ENCODE results near the gene BTG1. TPM values are rescaled to one million over a fixed set of nuclear protein-coding genes. Genes with fewer than 3 reads are reported as not detected.
A peak's percentile ranks its signal among the peaks of the same experiment; 100 is the strongest.

The BTG1 gene
- total RNA-seq, 1 experiment from 2014 or later: 14.4 TPM

GRCh38 chr12:92098594-92099380, 46.9 kb downstream of the BTG1 start:
- peak; percentile 48 for DNase-seq (ENCODE audit: low read depth)

- peak; percentile 52 for DNase-seq (ENCODE audit: low read depth)
Observed at GRCh38 chr12:92096346-92097136, 49.1 kb downstream of the BTG1 start.

GRCh38 chr12:92094751-92095161, 50.9 kb downstream of the BTG1 start:
- peak; percentile 46 for DNase-seq (ENCODE audit: low read depth)

GRCh38 chr12:92094301-92094700, 51.3 kb downstream of the BTG1 start:
- DNase-seq (ENCODE audit: low read depth): peak; percentile 82

Measured in M059J (cell line).